Thoracic aorta (tissue), 2 donors: Measurements from ENCODE around the gene ZG16B. TPM values are rescaled to one million over a fixed set of nuclear protein-coding genes. Genes with fewer than 3 reads are reported as not detected.

ENCODE experiments used
- ATAC-seq: fragments of 150-250 bp; one replicate; pipeline ENCODE4 v1.8.0; 2017; ENCODE audit warnings: low read depth; ENCODE audit not compliant: insufficient number of reproducible peaks, low FRiP score
- DNase-seq: peaks from one replicate; pipeline ENCODE4 v3.0.0-alpha.2; 2020; ENCODE audit warnings: low spot score
- H3K27ac ChIP-seq, 2 donors: fragments of 200-600 bp; sonication (generic); 1 replicate in 1 of 2; 2 replicates in 1 of 2; pipeline ENCODE4 v1.5.1; 2016; ENCODE audit warnings: mild to moderate bottlenecking in 2 of 2, moderate library complexity in 2 of 2
- H3K27me3 ChIP-seq: fragments of 200-600 bp; sonication (generic); replicated peaks from 2 replicates; pipeline ENCODE4 v1.6.0; 2016; ENCODE audit warnings: mild to moderate bottlenecking; ENCODE audit not compliant: insufficient read depth
- H3K36me3 ChIP-seq: fragments of 200-600 bp; sonication (generic); one replicate; pipeline ENCODE4 v1.5.1; 2016
- H3K4me1 ChIP-seq, 2 donors: fragments of 200-600 bp; sonication (generic); 1 replicate in 1 of 2; 2 replicates in 1 of 2; pipeline versions ENCODE4 v1.5.1 to v1.6.0; 2016; ENCODE audit warnings: low read depth in 2 of 2, mild to moderate bottlenecking in 1 of 2; ENCODE audit not compliant: control insufficient read depth in 1 of 2
- H3K4me3 ChIP-seq: fragments of 200-600 bp; sonication (generic); 2 replicates; pipeline ENCODE4 v1.5.1; 2016; ENCODE audit warnings: mild to moderate bottlenecking
- H3K9me3 ChIP-seq: fragments of 200-600 bp; sonication (generic); 2 replicates; pipeline ENCODE4 v1.5.1; 2016
- CTCF ChIP-seq: fragments of 200-600 bp; sonication (generic); IDR thresholded peaks from one replicate; pipeline ENCODE4 v1.5.1; 2019; ENCODE audit warnings: antibody characterized with exemption
- total RNA-seq, 2 donors: library from RNA; depleted of rRNA; stranded (reverse); fragments of >200 nt; gene quantifications; one replicate each; pipeline versions ENCODE4 v1.1.0 to v1.2.3, GENCODE V29; 2016

The ZG16B gene
- total RNA-seq, 2 donors from 2014 or later: not detected

DNA sequence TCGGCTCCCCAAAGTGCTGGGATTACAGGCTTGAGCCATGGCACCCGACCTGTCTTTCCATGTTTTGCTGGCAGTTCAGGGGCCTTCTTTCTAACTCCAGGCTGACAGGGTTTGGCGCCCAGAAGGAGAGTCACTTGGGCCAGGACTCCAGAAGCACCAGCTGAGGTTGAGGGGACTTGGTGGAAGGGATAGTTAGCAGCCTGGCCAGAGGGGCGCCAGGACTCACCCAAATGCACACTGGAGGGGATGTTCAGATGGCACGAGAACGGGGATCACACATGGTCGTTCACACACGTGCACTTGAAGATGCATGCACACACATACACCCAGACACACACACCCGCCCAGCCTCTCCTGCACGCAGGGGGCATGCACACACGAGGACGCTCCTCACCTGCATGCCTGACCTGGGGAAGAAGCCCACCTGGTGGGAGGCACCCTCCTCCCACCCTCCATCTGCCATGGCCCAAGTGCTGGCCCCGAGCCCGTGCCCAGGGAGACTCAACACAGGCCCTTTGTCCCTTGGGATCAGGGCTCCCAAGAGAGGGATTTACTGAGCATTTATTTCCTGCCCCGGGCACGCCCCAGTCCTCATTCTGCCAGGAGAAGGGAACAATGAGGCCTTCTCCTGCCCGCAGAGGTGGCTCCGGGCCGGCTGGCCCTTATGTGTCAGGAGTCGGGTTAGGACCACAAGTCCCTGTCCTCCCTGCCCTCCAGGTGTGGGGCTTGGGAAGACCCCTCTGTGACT is 15.4 kb upstream of the ZG16B start:
- H3K27ac ChIP-seq: no peak overlapping the region
- DNase-seq (no peak), ATAC-seq (no peak)
- no peaks in the 10 kb centered on the region for H3K4me1 ChIP-seq
- no peaks in the 10 kb centered on the region for H3K36me3 ChIP-seq
- no peak overlapping the region for H3K4me3 ChIP-seq
- TF ChIP-seq CTCF: no peak
- no peaks in the 10 kb centered on the region for H3K9me3 ChIP-seq
- H3K27me3 ChIP-seq: no peaks in the 10 kb centered on the region

GRCh38 chr16:2815299-2815771 is 14.8 kb upstream of the ZG16B start:
- Histone ChIP-seq H3K36me3 (no peaks in the 10 kb centered on the region), H3K9me3 (no peaks in the 10 kb centered on the region), H3K4me3 (no peak overlapping the region), H3K4me1 (no peaks in the 10 kb centered on the region), H3K27ac (no peak overlapping the region), H3K27me3 (no peaks in the 10 kb centered on the region)
- no peak for DNase-seq
- ATAC-seq: no peak
- no peak for TF ChIP-seq CTCF

DNA sequence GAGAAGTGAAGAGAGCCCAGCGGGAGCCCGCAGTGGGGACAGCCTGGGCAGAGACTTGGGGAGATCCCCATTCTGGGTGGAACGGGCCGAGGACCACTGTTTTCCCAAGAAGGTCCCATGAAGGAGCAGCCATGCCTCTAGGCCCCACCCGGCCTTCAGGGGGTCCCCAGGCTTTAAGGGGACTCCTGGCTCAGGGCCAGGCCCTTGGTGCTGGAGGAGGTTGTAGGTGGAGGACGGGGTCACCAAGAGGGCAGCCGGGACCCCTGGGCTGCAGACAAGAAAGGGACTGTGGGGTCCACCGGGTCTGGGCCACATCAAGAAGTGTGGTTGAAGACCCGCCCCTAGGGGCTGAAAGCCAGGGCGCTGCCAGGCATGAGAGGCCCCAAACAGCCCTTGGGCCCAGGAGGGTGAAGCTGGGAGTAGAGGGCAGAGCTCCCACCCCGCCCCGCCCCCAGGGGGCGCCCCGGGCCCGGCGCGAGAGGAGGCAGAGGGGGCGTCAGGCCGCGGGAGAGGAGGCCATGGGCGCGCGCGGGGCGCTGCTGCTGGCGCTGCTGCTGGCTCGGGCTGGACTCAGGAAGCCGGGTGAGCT is 13.3 kb upstream of the ZG16B start, which contains the start of gene PRSS21:
TSS of gene PRSS21 (plus strand) at position 487 of the 589 bp plus-strand sequence. CDS start at position 519, 32 bp downstream.
- DNase-seq: no peak
- no peak for ATAC-seq
- Histone ChIP-seq H3K4me1 (no peaks in the 10 kb centered on the region), H3K27ac (no peak within 1 kb of the TSS), H3K36me3 (no peaks in the 10 kb centered on the region), H3K4me3 (no peak within 1 kb of the TSS), H3K9me3 (no peaks in the 10 kb centered on the region), H3K27me3 (no peaks in the 10 kb centered on the region)
- no peak for TF ChIP-seq CTCF

DNA sequence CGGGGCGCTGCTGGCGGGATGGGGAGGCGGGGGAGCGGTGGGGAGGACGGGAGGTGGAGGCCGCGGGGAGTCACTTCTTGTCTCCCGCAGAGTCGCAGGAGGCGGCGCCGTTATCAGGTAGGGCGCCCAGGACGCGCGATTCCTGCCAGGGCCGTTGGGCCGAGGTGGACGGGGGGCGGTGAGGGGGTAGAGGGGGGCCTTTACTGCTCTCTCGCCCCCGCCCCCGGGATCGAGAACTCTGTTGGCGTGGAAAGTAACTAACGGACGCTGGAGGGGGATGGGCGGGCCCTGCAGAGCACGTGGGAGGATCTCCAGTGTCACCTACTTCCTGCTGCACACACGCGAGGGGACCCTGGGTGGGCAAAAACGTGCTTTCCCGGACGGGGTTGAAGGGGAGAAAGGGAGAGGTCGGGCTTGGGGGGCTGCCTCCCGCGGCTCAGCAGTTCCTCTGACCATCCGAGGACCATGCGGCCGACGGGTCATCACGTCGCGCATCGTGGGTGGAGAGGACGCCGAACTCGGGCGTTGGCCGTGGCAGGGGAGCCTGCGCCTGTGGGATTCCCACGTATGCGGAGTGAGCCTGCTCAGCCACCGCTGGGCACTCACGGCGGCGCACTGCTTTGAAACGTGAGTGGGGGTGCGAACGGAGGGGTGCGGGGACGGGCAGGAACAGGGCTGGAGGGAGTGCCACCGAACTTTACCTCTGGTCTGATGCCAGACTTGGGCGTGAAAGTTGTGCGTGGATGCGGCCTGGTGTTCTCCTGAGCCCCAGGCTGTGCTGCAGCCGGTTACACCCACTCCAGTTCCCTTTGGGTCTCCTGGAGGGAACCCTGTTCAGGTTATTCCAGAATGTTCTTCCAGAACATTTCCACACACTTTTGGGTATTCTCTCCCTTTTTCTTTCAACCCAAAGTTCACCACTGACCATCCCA is 12.5 kb upstream of the ZG16B start:
- no peaks in the 10 kb centered on the region for H3K36me3 ChIP-seq
- no peak for TF ChIP-seq CTCF
- ATAC-seq: no peak
- DNase-seq: no peak
- no peak overlapping the region for H3K4me3 ChIP-seq
- no peaks in the 10 kb centered on the region for H3K4me1 ChIP-seq
- H3K27ac ChIP-seq: no peak overlapping the region
- no peaks in the 10 kb centered on the region for H3K9me3 ChIP-seq
- H3K27me3 ChIP-seq: no peaks in the 10 kb centered on the region
